HG02973 (cell line): ENCODE results near the gene ARTN.

Experiments
- ATAC-seq: cut with Tn5 transposase; IDR thresholded peaks from one replicate; pipeline ENCODE4 v1.9.1; 2021; ENCODE audit warnings: moderate library complexity; ENCODE audit not compliant: unreplicated experiment

ARTN gene, protein sequence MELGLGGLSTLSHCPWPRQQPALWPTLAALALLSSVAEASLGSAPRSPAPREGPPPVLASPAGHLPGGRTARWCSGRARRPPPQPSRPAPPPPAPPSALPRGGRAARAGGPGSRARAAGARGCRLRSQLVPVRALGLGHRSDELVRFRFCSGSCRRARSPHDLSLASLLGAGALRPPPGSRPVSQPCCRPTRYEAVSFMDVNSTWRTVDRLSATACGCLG

DNA sequence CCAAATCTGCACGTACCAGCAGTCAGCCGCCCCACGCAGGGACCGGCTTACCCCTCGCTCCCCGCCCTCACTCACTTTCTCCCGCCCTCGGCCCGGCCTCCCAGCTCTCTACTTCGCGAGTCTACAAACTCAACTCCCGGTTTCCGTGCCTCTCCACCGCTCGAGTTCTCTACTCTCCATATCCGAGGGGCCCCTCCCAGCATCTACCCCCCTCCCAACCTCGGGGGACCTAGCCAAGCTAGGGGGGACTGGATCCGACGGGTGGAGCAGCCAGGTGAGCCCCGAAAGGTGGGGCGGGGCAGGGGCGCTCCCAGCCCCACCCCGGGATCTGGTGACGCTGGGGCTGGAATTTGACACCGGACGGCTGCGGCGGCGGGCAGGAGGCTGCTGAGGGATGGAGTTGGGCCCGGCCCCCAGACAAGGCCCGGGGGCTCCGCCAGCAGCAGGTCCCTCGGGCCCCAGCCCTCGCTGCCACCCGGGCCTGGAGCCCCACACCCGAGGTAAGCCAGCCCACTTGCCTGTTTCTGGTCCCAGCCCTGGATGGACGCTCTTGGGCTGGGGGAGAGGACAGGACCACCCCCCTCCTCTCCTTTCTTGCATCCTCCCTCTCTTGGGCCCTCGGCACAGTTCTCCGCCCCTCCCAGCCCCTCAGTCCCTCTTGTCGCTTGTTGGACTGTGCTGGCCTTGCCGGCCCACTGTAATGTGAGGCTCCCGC lies at the start of gene ARTN:
Gene ARTN, plus strand, starts transcription at position 416 of the 715 bp plus-strand sequence. CDS start 1,856 bp downstream, outside the sequence.
- ATAC-seq, result no peak

- no peak for ATAC-seq
Measured at GRCh38 chr1:43885279-43885801, 48.3 kb upstream of the ARTN start.

GRCh38 chr1:43887748-43888147 lies 45.9 kb upstream of the ARTN start:
- no peak for ATAC-seq

- ATAC-seq, result no peak
Measured at GRCh38 chr1:43890815-43891214, 42.8 kb upstream of the ARTN start.

- ATAC-seq, result no peak
Measured at GRCh38 chr1:43893006-43893405, 40.6 kb upstream of the ARTN start.

DNA sequence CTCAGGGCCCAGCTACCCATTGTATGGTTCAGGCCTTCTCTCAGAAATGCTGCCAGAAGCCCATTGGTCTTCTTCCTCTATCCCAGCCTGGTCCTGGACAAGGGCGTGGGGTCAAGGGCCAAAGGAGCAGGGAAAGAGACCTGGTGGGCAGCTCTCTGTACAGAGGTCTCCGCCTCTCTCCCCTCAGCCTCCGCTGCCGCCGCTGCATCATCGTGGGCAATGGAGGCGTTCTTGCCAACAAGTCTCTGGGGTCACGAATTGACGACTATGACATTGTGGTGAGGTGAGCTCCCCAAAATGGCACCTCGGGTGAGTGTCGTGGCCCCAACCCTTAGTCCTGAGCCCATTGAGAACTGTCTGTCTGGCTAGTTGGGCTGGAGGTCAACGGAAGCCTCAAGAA lies 34.6 kb upstream of the ARTN start:
- ATAC-seq, result no peak

DNA sequence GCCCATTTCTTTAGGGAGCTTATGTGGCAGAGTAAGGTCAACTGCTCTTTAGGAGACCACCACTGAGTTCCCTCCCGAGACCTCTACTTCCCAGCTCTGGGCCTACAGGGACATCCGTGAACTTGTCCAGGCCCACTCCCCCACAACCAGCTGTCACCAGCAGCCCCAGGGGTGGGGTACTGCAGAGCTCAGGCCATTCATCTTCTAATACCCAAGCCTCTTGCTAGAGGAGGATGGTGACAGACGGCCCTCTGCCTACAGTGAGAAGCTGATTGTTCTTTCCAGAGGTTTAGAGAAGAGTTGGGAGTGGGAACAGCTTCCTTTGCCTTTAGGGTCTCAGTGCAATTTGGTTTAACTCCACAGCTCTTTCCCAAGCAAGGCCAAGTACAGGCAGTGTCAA lies 33.2 kb upstream of the ARTN start:
- no peak for ATAC-seq

GRCh38 chr1:43901196-43901961 lies 32.2 kb upstream of the ARTN start:
- ATAC-seq, result no peak

DNA sequence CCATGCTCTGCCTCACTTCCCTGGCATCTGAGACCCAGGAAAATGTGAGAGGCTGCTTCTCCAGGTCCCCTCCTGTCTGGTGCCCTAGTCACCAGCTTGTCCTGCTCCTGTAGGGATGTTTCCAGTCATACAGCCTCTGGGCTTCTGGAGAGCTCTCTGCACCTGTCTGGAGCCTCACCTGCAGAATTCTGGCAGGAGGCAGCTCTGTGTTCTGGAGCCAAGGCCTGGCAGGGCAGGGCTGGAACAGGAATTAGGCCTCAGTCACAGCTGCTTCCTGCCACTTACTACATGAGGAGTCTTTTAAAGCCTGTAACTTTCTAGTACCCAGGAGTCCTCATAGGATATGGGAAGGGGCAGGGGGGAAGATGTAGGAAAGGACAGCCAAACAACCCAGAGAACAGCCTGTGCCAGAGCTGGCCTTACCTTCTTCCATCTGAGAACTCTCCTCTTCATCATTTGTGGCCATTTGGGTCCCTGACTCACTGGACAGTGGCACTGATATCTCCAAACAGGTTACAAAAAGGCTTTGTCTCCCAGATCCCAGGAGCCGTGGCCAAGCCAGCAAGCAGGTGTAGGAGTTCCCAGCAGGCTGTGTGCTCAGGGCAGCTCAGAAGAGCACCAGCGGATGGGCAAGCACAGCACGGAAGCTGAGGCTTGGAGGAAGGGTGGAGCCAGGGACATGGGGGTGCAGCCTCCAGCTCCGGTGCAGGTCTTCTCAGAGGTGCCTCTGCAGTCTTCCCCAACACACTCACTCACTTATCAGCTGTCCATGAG lies 31.4 kb upstream of the ARTN start:
- no peak for ATAC-seq

- ATAC-seq, result no peak
Measured at GRCh38 chr1:43904660-43905551, 28.7 kb upstream of the ARTN start.

GRCh38 chr1:43908226-43908625 lies 25.4 kb upstream of the ARTN start:
- ATAC-seq, result no peak

GRCh38 chr1:43908858-43909257 lies 24.7 kb upstream of the ARTN start:
- ATAC-seq, result no peak

DNA sequence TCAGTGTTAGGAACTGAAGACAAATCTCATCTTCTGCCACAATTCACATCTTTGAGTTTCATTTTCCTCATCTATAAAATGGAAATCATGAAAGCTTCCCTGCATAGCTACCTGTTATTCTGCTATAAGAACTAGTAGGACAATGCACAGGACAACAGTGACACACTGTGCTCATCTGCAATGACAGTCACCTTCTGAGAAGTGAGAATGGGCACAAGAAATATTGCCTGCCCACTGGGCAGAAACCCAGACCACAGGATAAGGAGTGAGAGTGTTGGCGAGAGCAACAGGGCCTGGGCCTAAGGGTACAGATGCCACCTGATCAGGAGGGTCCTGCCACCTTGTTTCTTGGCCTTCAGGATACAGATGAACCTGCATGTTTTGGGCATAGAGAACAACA lies 23.3 kb upstream of the ARTN start:
- ATAC-seq, result no peak

GRCh38 chr1:43912607-43913006 lies 21.0 kb upstream of the ARTN start:
- no peak for ATAC-seq

- no peak for ATAC-seq
Measured at GRCh38 chr1:43913051-43913501, 20.5 kb upstream of the ARTN start.

DNA sequence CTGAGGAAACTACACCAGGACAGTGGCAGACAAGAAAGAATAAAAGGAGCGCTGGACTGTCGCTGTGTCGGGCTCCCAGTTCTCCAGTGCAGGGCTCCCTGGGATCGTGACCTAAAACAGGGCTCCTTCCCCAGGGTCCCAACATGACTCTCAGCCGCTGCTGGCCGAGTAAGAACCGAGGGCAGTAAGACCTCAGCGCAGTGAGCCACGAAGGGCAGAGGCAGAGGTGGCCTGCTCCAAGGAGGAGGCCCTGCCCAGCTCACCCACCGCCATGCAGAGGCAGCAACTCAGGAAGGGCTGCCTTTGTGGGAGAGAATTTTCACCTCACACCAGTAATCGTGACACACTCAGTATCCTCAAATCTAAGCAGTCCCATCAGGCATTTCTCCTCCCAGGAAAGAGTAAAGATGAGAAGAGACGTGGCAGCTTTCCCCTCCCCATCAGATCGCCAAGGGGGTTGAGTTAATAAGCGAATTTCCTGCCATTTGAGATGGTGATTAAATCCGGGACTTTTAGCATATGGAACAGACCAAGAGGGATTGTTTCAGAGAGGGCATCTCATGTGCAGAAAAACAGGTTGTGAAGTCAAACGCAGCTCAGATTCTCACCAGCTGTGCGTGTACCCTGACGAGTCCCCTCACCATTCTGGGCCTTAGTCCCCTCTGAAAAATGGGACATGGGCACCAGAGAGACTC lies 19.8 kb upstream of the ARTN start:
- ATAC-seq, result no peak

- ATAC-seq, result no peak
Measured at GRCh38 chr1:43914576-43915525, 18.8 kb upstream of the ARTN start.

DNA sequence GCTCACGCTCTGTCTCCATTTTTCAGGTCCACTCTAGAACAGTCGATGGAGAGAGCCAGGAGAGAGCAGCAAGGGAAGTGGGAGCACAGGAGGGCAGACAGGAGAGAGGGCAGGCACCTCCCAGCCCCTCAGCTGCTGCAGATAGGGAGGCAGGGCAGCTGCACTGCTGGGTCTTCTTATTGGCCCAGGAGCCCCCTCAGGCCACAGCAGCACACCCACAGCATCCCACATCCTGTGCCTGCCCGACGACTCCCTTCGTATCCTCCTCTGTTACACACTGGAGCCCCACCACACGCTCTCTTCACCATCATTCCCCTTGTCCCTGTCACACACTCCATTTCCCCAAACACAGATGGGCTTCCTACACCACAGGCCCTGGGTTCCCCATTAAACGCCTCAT lies 13.7 kb upstream of the ARTN start:
- no peak for ATAC-seq
